IMR-90 (cell line): Measurements from ENCODE around the gene BCAP31. TPM values are rescaled to one million over a fixed set of nuclear protein-coding genes. Genes with fewer than 3 reads are reported as not detected.
A peak's percentile ranks its signal among the peaks of the same experiment; 100 is the strongest.

ENCODE experiments used
- ATAC-seq: fragments of 200-7000 bp; cut with Tn5 transposase; 2 replicates; pipeline ENCODE4 v1.9.1; 2020; ENCODE audit warnings: low read depth, mild to moderate bottlenecking, moderate library complexity
- BruUV-seq: library from RNA; stranded (reverse); fragments of 400-500 nt; replicated peaks from 2 replicates; lab custom pipeline; 2021; lab: Mats Ljungman, UMichigan
- CTCF ChIA-PET: fragments of 300-600 bp; formaldehyde crosslinking; extraction: SDS; loops from one replicate; lab custom pipeline; 2021; ENCODE audit warnings: antibody characterized with exemption; lab: Yijun Ruan, JAX
- POLR2A ChIA-PET: fragments of 300-600 bp; sonication (Branson Sonifier 250); formaldehyde crosslinking; loops from one replicate; lab custom pipeline; 2022; ENCODE audit warnings: antibody characterized with exemption; ENCODE audit not compliant: unreplicated experiment; lab: Charles Lee
- DNase-seq: peaks from one replicate; pipeline ENCODE4 v3.0.0; 2013
- H2AFZ ChIP-seq: replicated peaks from 2 replicates; pipeline ENCODE3; 2013; ENCODE audit warnings: low read length, mild to moderate bottlenecking; ENCODE audit not compliant: poor library complexity
- H2AK5ac ChIP-seq: 2 replicates; pipeline ENCODE4 v1.6.1; 2013; ENCODE audit warnings: low read depth, low read length, inconsistent platforms
- H2AK9ac ChIP-seq: replicated peaks from 2 replicates; pipeline ENCODE3; 2013; ENCODE audit warnings: mild to moderate bottlenecking, low read depth, low read length, moderate library complexity; ENCODE audit not compliant: poor library complexity
- H2BK120ac ChIP-seq: 2 replicates; pipeline ENCODE4 v1.6.1; 2013; ENCODE audit warnings: low read depth, low read length, inconsistent platforms
- H2BK15ac ChIP-seq: 3 replicates; pipeline ENCODE4 v1.6.1; 2013; ENCODE audit warnings: low read depth, low read length, inconsistent platforms
- H2BK20ac ChIP-seq: 2 replicates; pipeline ENCODE4 v1.6.1; 2013; ENCODE audit warnings: low read depth, mild to moderate bottlenecking, inconsistent platforms, low read length, moderate library complexity
- H2BK5ac ChIP-seq: 2 replicates; pipeline ENCODE4 v1.6.1; 2013; ENCODE audit warnings: mild to moderate bottlenecking, low read depth, low read length, inconsistent platforms; ENCODE audit not compliant: poor library complexity, severe bottlenecking
- H3K14ac ChIP-seq: replicated peaks from 2 replicates; pipeline ENCODE4 v1.6.1; 2013; ENCODE audit warnings: low read depth, low read length, inconsistent platforms
- H3K18ac ChIP-seq: 2 replicates; pipeline ENCODE4 v1.6.1; 2013; ENCODE audit warnings: low read depth, low read length, control low read depth
- H3K23ac ChIP-seq: 2 replicates; pipeline ENCODE4 v1.6.1; 2013; ENCODE audit warnings: low read depth, low read length, inconsistent platforms
- H3K27ac ChIP-seq: 2 replicates; pipeline ENCODE4 v1.5.1; 2013; ENCODE audit warnings: mild to moderate bottlenecking, control low read depth, low read length; ENCODE audit not compliant: insufficient read depth
- H3K27me3 ChIP-seq: 2 replicates; pipeline ENCODE4 v1.6.1; 2013; ENCODE audit warnings: low read length; ENCODE audit not compliant: control insufficient read depth, insufficient read depth
- H3K36me3 ChIP-seq: 2 replicates; pipeline ENCODE4 v1.6.1; 2013; ENCODE audit warnings: low read length, mixed read lengths; ENCODE audit not compliant: control insufficient read depth, insufficient read depth
- H3K4ac ChIP-seq: 2 replicates; pipeline ENCODE4 v1.6.1; 2013; ENCODE audit warnings: low read depth, low read length, inconsistent platforms
- H3K4me1 ChIP-seq: 2 replicates; pipeline ENCODE4 v1.6.1; 2013; ENCODE audit warnings: low read length, mixed read lengths; ENCODE audit not compliant: control insufficient read depth, insufficient read depth
- H3K4me2 ChIP-seq: 2 replicates; pipeline ENCODE4 v1.6.1; 2013; ENCODE audit warnings: low read depth, mild to moderate bottlenecking, control low read depth, low read length, moderate library complexity
- H3K4me3 ChIP-seq: 2 replicates; pipeline ENCODE4 v1.5.1; 2013; ENCODE audit warnings: low read depth, mild to moderate bottlenecking, control low read depth, low read length, moderate library complexity; ENCODE audit not compliant: insufficient read depth
- H3K56ac ChIP-seq: 2 replicates; pipeline ENCODE4 v1.6.1; 2013; ENCODE audit warnings: low read length, inconsistent platforms; ENCODE audit not compliant: insufficient read depth; ENCODE audit errors: extremely low read depth
- H3K79me1 ChIP-seq, 2 experiments: 2 replicates each; pipeline ENCODE4 v1.6.1; 2013; ENCODE audit warnings: low read length in 2 of 2, inconsistent platforms in 1 of 2, low read depth in 1 of 2
- H3K9ac ChIP-seq: 2 replicates; pipeline ENCODE4 v1.6.1; 2013; ENCODE audit warnings: low read depth, low read length, control low read depth
- H3K9me1 ChIP-seq: 2 replicates; pipeline ENCODE4 v1.6.1; 2013; ENCODE audit warnings: low read length, inconsistent platforms; ENCODE audit not compliant: insufficient read depth
- H3K9me3 ChIP-seq: 2 replicates; pipeline ENCODE4 v1.6.1; 2013; ENCODE audit warnings: low read length; ENCODE audit not compliant: control insufficient read depth, insufficient read depth
- H4K20me1 ChIP-seq: 2 replicates; pipeline ENCODE4 v1.6.1; 2013; ENCODE audit warnings: low read length, inconsistent platforms; ENCODE audit not compliant: insufficient read depth
- H4K5ac ChIP-seq: 2 replicates; pipeline ENCODE4 v1.6.1; 2013; ENCODE audit warnings: mild to moderate bottlenecking, low read depth, low read length, control low read depth
- H4K8ac ChIP-seq, 2 experiments: 2 replicates each; pipeline ENCODE4 v1.6.1; 2013; ENCODE audit warnings: low read depth in 2 of 2, low read length in 2 of 2, control low read depth in 1 of 2, inconsistent platforms in 1 of 2
- H4K91ac ChIP-seq: 2 replicates; pipeline ENCODE4 v1.6.1; 2013; ENCODE audit warnings: low read depth, low read length, inconsistent platforms; ENCODE audit not compliant: insufficient read depth
- BHLHE40 ChIP-seq: fragments of 150-350 bp; IDR thresholded peaks from 2 replicates; pipeline ENCODE4 v1.6.1; 2016; ENCODE audit warnings: mild to moderate bottlenecking, low read depth, low read length
- CEBPB ChIP-seq: IDR thresholded peaks from 2 replicates; pipeline ENCODE4 v1.6.1; 2012; ENCODE audit warnings: low read depth, low read length, improper control_type of control experiment
- CHD1 ChIP-seq: IDR thresholded peaks from 2 replicates; pipeline ENCODE4 v1.6.1; 2012; ENCODE audit warnings: low read depth, low read length, improper control_type of control experiment
- FOS ChIP-seq: fragments of 150-350 bp; IDR thresholded peaks from 2 replicates; pipeline ENCODE4 v1.6.1; 2016; ENCODE audit warnings: low read depth, low read length
- MAFK ChIP-seq: IDR thresholded peaks from 2 replicates; pipeline ENCODE4 v1.6.1; 2012; ENCODE audit warnings: low read depth, low read length, improper control_type of control experiment
- MAZ ChIP-seq: IDR thresholded peaks from 2 replicates; pipeline ENCODE4 v1.6.1; 2012; ENCODE audit warnings: low read depth, mild to moderate bottlenecking, low read length, improper control_type of control experiment, moderate library complexity, borderline replicate concordance
- MXI1 ChIP-seq: IDR thresholded peaks from 2 replicates; pipeline ENCODE4 v1.6.1; 2012; ENCODE audit warnings: low read depth, mild to moderate bottlenecking, low read length, moderate library complexity, borderline replicate concordance
- NFE2L2 ChIP-seq: fragments of 150-350 bp; IDR thresholded peaks from 2 replicates; pipeline ENCODE4 v1.6.1; 2016; ENCODE audit warnings: low read depth, mild to moderate bottlenecking, low read length
- POLR2A ChIP-seq: IDR thresholded peaks from 2 replicates; pipeline ENCODE4 v1.6.1; 2012; ENCODE audit warnings: mild to moderate bottlenecking, low read depth, low read length
- RAD21 ChIP-seq: IDR thresholded peaks from 2 replicates; pipeline ENCODE4 v1.6.1; 2012; ENCODE audit warnings: low read length, improper control_type of control experiment
- RCOR1 ChIP-seq: IDR thresholded peaks from 2 replicates; pipeline ENCODE4 v1.6.1; 2012; ENCODE audit warnings: mild to moderate bottlenecking, low read length, improper control_type of control experiment; ENCODE audit not compliant: insufficient replicate concordance
- RFX5 ChIP-seq: IDR thresholded peaks from 2 replicates; pipeline ENCODE4 v1.8.0; 2012; ENCODE audit warnings: low read depth, mild to moderate bottlenecking, low read length, moderate library complexity
- SMC3 ChIP-seq: fragments of 150-350 bp; IDR thresholded peaks from 2 replicates; pipeline ENCODE4 v1.6.1; 2016; ENCODE audit warnings: low read depth, mild to moderate bottlenecking, antibody characterized with exemption, low read length, moderate library complexity
- WGBS, 2 experiments: methylation state at CpG; one replicate each; pipeline versions ENCODE4 v1.1.5 to v1.1.7; 2013; ENCODE audit warnings: missing lambda C conversion rate in 2 of 2; ENCODE audit not compliant: insufficient read length in 1 of 2; ENCODE audit errors: extremely low coverage in 2 of 2; 5-methylcytosine and 5-hydroxymethylcytosine counted together
- dilution Hi-C: fragments of 300-500 bp; cut with HindIII; formaldehyde crosslinking; loops from one replicate; pipeline ENCODE4 v1.14.3; 2018; ENCODE audit warnings: low sequenced_read_pairs; ENCODE audit not compliant: unreplicated experiment
- in situ Hi-C: fragments of 300-500 bp; cut with MboI; formaldehyde crosslinking; loops from 3 replicates; pipeline ENCODE4 v1.14.3; 2019; ENCODE audit warnings: low sequenced_read_pairs, inconsistent platforms, mixed read lengths
- intact Hi-C: fragments of 100-400 bp; cut with micrococcal nuclease; formaldehyde crosslinking; loops from 2 replicates; pipeline ENCODE4 v1.10.0; 2022
- polyA plus RNA-seq, 3 experiments: library from polyadenylated mRNA; depleted of rRNA; stranded (reverse); fragments of >200 nt; gene quantifications; 2 replicates each; pipeline ENCODE4 v1.2.3, GENCODE V29; 2012; ENCODE audit warnings: low replicate concordance in 1 of 3
- total RNA-seq: library from RNA; depleted of rRNA; stranded (reverse); fragments of >200 nt; gene quantifications from 2 replicates; pipeline ENCODE4 v1.2.3, GENCODE V29; 2012
- TF ChIP-seq, protein P1 (sequence below): fragments of 150-350 bp; IDR thresholded peaks from 2 replicates; pipeline ENCODE4 v1.6.1; 2016; ENCODE audit warnings: low read depth, mild to moderate bottlenecking, low read length, moderate library complexity, borderline replicate concordance
- TF ChIP-seq, protein P2 (sequence below): conservative IDR thresholded peaks from 2 replicates; pipeline ENCODE4 v1.5.1; 2012; ENCODE audit warnings: mild to moderate bottlenecking, low read depth, low read length, improper control_type of control experiment
- TF ChIP-seq, protein P3 (sequence below): fragments of 150-350 bp; IDR thresholded peaks from 2 replicates; pipeline ENCODE4 v1.6.1; 2017; ENCODE audit warnings: mild to moderate bottlenecking, antibody characterized with exemption, low read length, low read depth

Gene BCAP31
- total and polyA plus RNA-seq, 2 of the 4 experiments (the other 2 are of a cell fraction): 125 to 244 TPM

DNA sequence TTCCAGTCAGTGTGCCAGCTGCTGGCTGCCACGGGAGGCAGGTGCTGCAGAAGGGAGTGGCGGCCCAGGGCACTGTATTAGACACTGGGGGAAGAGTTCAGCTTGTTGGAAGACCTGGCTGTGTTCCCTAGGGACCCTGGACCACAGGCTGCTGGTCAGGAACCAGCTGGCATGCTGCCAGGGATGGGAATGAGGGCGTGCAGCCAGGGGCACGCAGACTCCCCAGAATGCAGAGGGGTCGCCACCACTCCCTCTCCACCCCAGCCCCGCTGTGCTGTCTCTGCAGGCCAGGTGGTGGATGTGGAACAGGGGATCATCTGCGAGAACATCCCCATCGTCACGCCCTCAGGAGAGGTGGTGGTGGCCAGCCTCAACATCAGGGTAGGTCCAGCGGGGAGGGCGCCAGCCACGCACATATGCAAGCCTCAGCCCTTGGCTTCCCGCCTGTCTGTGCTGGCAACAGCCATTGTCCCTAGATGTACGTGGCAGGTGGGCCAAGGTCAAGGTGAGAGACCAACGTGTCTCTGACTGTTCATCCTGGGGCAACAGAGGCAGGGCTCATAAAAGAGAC, 12.8 kb upstream of the BCAP31 start:
- WGBS, 2 experiments: 62% methylated on average over 8 of the region's 15 CpGs; no CpG with 5 or more reads in 1 of the 2 experiments
- H3K79me1 ChIP-seq: no peaks in the 10 kb centered on the region
- DNase-seq: no peak
- dilution Hi-C loops (no loop called here), in situ Hi-C loops (no loop called here), intact Hi-C loops (no loop called here)
- BruUV-seq: no TSS peak
- peaks cover 10% of the 10 kb centered on the region; the same call in 1 of the 2 replicates for H3K36me3 ChIP-seq
- no peak overlapping the region for H3K9ac ChIP-seq
- no peaks in the 10 kb centered on the region for H3K4me1 ChIP-seq
- H2AK9ac ChIP-seq: no peak overlapping the region
- CTCF ChIA-PET: no interaction called here
- no peak overlapping the region for H2BK120ac ChIP-seq
- H3K9me1 ChIP-seq: no peaks in the 10 kb centered on the region
- no peak overlapping the region for H4K8ac ChIP-seq
- H3K27ac ChIP-seq: no peak overlapping the region
- no peak overlapping the region for H2BK20ac ChIP-seq
- H3K4me3 ChIP-seq: no peak overlapping the region
- H2BK5ac ChIP-seq: no peak overlapping the region
- H3K23ac ChIP-seq: no peak overlapping the region
- H3K27me3 ChIP-seq: no peaks in the 10 kb centered on the region
- no peak overlapping the region for H3K56ac ChIP-seq
- no peak for ATAC-seq
- no peak overlapping the region for H2BK15ac ChIP-seq
- H3K4ac ChIP-seq: no peak overlapping the region
- H4K5ac ChIP-seq: no peak overlapping the region
- no peak overlapping the region for H3K4me2 ChIP-seq
- H4K20me1 ChIP-seq: no peaks in the 10 kb centered on the region
- no peak overlapping the region for H3K18ac ChIP-seq
- no peak overlapping the region for H3K14ac ChIP-seq
- H2AFZ ChIP-seq: peak overlapping the region; percentile 51
- POLR2A ChIA-PET: no interaction called here
- H2AK5ac ChIP-seq: no peak overlapping the region
- no peak overlapping the region for H4K91ac ChIP-seq
- 0 out of 2 replicates have a peak, but pooled peaks cover 1% of the 10 kb centered on the region for H3K9me3 ChIP-seq
- TF ChIP-seq, protein P1, sequence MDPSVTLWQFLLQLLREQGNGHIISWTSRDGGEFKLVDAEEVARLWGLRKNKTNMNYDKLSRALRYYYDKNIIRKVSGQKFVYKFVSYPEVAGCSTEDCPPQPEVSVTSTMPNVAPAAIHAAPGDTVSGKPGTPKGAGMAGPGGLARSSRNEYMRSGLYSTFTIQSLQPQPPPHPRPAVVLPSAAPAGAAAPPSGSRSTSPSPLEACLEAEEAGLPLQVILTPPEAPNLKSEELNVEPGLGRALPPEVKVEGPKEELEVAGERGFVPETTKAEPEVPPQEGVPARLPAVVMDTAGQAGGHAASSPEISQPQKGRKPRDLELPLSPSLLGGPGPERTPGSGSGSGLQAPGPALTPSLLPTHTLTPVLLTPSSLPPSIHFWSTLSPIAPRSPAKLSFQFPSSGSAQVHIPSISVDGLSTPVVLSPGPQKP: no peak
- TF ChIP-seq RFX5 (no peak), MXI1 (no peak), NFE2L2 (no peak), RAD21 (no peak), CHD1 (no peak), FOS (no peak), MAZ (no peak), MAFK (no peak), RCOR1 (no peak), CEBPB (no peak), SMC3 (no peak), BHLHE40 (no peak), POLR2A (no peak)
- TF ChIP-seq, protein P2, sequence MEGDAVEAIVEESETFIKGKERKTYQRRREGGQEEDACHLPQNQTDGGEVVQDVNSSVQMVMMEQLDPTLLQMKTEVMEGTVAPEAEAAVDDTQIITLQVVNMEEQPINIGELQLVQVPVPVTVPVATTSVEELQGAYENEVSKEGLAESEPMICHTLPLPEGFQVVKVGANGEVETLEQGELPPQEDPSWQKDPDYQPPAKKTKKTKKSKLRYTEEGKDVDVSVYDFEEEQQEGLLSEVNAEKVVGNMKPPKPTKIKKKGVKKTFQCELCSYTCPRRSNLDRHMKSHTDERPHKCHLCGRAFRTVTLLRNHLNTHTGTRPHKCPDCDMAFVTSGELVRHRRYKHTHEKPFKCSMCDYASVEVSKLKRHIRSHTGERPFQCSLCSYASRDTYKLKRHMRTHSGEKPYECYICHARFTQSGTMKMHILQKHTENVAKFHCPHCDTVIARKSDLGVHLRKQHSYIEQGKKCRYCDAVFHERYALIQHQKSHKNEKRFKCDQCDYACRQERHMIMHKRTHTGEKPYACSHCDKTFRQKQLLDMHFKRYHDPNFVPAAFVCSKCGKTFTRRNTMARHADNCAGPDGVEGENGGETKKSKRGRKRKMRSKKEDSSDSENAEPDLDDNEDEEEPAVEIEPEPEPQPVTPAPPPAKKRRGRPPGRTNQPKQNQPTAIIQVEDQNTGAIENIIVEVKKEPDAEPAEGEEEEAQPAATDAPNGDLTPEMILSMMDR: no peak
- TF ChIP-seq, protein P3, sequence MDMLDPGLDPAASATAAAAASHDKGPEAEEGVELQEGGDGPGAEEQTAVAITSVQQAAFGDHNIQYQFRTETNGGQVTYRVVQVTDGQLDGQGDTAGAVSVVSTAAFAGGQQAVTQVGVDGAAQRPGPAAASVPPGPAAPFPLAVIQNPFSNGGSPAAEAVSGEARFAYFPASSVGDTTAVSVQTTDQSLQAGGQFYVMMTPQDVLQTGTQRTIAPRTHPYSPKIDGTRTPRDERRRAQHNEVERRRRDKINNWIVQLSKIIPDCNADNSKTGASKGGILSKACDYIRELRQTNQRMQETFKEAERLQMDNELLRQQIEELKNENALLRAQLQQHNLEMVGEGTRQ: no peak
